Loucy (cell line): ENCODE measurements around the gene SDC1.

ENCODE experiments used
- H2AFZ ChIP-seq: fragments of 200-600 bp; sonication (generic); 2 replicates; pipeline ENCODE4 v1.6.0; 2016; ENCODE audit warnings: antibody characterized with exemption, mild to moderate bottlenecking, low read length, moderate library complexity
- H3F3A ChIP-seq: fragments of 200-600 bp; 2 replicates; pipeline ENCODE4 v1.6.0; 2016; ENCODE audit warnings: antibody characterized with exemption, low read depth, mild to moderate bottlenecking
- H3K27me3 ChIP-seq: fragments of 200-600 bp; sonication (generic); 2 replicates; pipeline ENCODE4 v1.6.1; 2014; ENCODE audit warnings: low read length, mild to moderate bottlenecking; ENCODE audit not compliant: insufficient read depth, poor library complexity, severe bottlenecking
- H3K36me3 ChIP-seq: fragments of 200-600 bp; sonication (generic); 2 replicates; pipeline ENCODE4 v1.6.1; 2016; ENCODE audit warnings: low read length; ENCODE audit not compliant: insufficient read depth
- H3K4me1 ChIP-seq: fragments of 200-600 bp; sonication (generic); 2 replicates; pipeline ENCODE4 v1.5.1; 2014; ENCODE audit warnings: low read length, mild to moderate bottlenecking; ENCODE audit not compliant: insufficient read depth, poor library complexity, severe bottlenecking
- H3K4me2 ChIP-seq: fragments of 200-600 bp; sonication (generic); 2 replicates; pipeline ENCODE4 v1.6.0; 2014; ENCODE audit warnings: antibody characterized with exemption, low read length, low read depth, mild to moderate bottlenecking; ENCODE audit not compliant: poor library complexity, severe bottlenecking
- H3K4me3 ChIP-seq: fragments of 200-600 bp; sonication (generic); 2 replicates; pipeline ENCODE4 v1.5.1; 2014; ENCODE audit warnings: low read length, mild to moderate bottlenecking, mixed read lengths; ENCODE audit not compliant: poor library complexity, severe bottlenecking
- H3K79me2 ChIP-seq: fragments of 200-600 bp; sonication (generic); 2 replicates; pipeline ENCODE4 v1.6.1; 2014; ENCODE audit warnings: low read length; ENCODE audit not compliant: insufficient read depth
- H3K9ac ChIP-seq: fragments of 200-600 bp; sonication (generic); 2 replicates; pipeline ENCODE4 v1.6.0; 2014; ENCODE audit warnings: mild to moderate bottlenecking, low read depth, low read length, moderate library complexity; ENCODE audit not compliant: poor library complexity, severe bottlenecking
- H3K9me2 ChIP-seq: fragments of 200-600 bp; sonication (generic); replicated peaks from 2 replicates; pipeline ENCODE4 v1.6.1; 2016; ENCODE audit warnings: low read depth, low read length, mixed read lengths
- H3K9me3 ChIP-seq: fragments of 200-600 bp; sonication (generic); 2 replicates; pipeline ENCODE4 v1.6.1; 2014; ENCODE audit warnings: mild to moderate bottlenecking, antibody characterized with exemption, low read length, low read depth; ENCODE audit not compliant: insufficient read depth
- H4K20me1 ChIP-seq: fragments of 200-600 bp; sonication (generic); 2 replicates; pipeline ENCODE4 v1.6.0; 2014; ENCODE audit warnings: antibody characterized with exemption, low read length, mild to moderate bottlenecking; ENCODE audit not compliant: insufficient read depth, poor library complexity, severe bottlenecking
- EZH2phosphoT487 ChIP-seq: fragments of 200-600 bp; IDR thresholded peaks from 2 replicates; pipeline ENCODE4 v1.6.1; 2018; ENCODE audit warnings: antibody characterized with exemption, mild to moderate bottlenecking, moderate library complexity, borderline replicate concordance
- TF ChIP-seq, protein P1 (sequence below): fragments of 200-600 bp; sonication (generic); conservative IDR thresholded peaks from 2 replicates; pipeline ENCODE4 v1.5.1; 2014; ENCODE audit warnings: mild to moderate bottlenecking, antibody characterized with exemption, low read length

Gene SDC1

DNA sequence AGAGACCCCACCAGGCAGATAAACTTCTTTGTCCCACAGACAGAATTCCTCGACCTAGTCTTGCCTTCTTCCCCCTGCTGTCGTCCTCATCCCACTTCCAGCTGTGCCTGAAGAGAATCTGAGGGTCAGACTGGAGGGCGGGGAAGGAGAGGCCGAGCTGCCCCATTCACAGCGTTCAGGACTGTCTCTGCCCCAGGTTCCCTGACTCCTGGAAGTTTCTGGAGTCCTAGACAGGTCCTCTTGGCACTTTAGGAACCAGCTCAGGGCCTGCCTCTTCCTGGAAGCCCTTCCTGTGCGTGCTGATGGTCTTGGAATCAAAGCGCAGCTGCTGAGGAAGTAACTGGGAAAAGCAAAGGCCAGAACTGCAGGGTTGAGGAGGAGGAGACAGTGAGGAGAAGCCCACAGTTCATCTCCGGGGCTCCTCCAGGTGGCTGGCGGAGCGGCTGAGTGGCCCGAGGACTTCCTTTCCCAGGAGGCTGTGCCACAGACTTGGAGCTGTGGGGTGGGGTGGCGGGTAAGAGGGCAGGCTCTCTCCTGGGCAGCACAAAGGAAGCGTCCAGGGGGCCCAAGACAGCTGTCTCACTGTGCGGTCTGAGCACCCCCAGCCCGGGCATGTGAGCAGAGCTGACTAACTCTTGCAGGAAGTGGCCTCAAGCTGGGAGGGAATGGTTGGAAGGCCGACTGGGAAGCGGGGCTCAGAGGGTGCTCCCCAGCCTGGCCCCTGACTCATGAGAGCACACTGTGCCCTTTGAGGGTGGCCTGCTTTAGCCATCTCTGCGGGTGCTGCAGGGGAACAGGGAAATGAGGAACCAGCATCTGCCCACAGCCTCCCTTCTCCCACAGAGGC is 39.5 kb downstream of the SDC1 start:
- Histone ChIP-seq H3K27me3 (no peaks in the 10 kb centered on the region), H3F3A (no peaks in the 10 kb centered on the region), H2AFZ (no peak overlapping the region), H3K9me3 (no peaks in the 10 kb centered on the region), H3K36me3 (no peaks in the 10 kb centered on the region), H3K9ac (no peak overlapping the region), H3K9me2 (no peaks in the 10 kb centered on the region), H3K79me2 (no peaks in the 10 kb centered on the region), H3K4me2 (no peak overlapping the region), H3K4me3 (no peak overlapping the region), H4K20me1 (no peaks in the 10 kb centered on the region), H3K4me1 (no peaks in the 10 kb centered on the region)
- TF ChIP-seq, protein P1, sequence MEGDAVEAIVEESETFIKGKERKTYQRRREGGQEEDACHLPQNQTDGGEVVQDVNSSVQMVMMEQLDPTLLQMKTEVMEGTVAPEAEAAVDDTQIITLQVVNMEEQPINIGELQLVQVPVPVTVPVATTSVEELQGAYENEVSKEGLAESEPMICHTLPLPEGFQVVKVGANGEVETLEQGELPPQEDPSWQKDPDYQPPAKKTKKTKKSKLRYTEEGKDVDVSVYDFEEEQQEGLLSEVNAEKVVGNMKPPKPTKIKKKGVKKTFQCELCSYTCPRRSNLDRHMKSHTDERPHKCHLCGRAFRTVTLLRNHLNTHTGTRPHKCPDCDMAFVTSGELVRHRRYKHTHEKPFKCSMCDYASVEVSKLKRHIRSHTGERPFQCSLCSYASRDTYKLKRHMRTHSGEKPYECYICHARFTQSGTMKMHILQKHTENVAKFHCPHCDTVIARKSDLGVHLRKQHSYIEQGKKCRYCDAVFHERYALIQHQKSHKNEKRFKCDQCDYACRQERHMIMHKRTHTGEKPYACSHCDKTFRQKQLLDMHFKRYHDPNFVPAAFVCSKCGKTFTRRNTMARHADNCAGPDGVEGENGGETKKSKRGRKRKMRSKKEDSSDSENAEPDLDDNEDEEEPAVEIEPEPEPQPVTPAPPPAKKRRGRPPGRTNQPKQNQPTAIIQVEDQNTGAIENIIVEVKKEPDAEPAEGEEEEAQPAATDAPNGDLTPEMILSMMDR: no peak
- no peak for TF ChIP-seq EZH2phosphoT487

DNA sequence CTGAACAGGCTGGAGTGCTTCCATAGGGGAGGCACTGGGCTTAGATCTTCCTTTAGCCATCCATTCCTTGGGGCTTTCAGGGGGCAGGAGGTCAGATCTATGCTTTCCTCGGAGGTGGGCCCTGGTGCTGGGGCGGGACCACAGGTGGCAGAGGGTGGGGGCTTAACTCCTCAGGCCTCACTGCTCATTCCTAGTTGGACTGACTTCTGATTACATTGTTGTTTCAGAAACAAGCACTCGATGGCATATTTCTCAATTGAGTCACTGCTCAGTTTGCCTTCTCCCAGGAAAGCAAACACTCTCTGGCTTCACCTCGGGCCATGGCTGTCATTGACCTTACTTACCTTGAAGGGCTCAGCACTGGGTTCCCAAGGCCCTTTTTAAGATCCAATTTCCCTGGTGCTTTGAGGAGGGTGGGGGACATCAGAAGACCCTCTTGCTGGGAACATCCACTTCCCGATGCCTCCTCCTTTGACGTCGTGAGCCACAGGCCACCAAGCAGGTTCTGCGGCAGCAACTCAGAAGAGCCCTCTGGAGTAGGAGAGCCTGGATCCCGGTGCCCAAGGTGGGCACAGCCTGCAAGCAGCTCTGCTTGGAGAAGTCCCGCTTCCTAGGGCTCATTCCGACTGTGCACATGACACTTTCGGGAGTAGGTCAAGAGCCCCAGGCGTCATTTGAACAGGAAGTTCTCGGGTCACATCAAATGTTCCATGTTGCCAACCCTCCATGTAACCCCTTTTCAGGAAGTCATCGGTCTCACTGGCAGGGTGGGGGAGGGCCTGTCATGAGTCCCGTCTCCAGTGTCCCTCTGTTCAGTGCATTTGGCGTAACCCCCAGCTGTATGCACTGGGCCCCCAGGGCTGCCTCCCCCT is 40.6 kb downstream of the SDC1 start:
- Histone ChIP-seq H3F3A (no peaks in the 10 kb centered on the region), H3K36me3 (no peaks in the 10 kb centered on the region), H3K9me3 (no peaks in the 10 kb centered on the region), H3K79me2 (no peaks in the 10 kb centered on the region), H3K4me2 (no peak overlapping the region), H3K27me3 (no peaks in the 10 kb centered on the region), H4K20me1 (no peaks in the 10 kb centered on the region), H3K4me3 (no peak overlapping the region), H3K9ac (no peak overlapping the region), H2AFZ (no peak overlapping the region), H3K4me1 (no peaks in the 10 kb centered on the region), H3K9me2 (no peaks in the 10 kb centered on the region)
- TF ChIP-seq, protein P1: no peak
- TF ChIP-seq EZH2phosphoT487: no peak

DNA sequence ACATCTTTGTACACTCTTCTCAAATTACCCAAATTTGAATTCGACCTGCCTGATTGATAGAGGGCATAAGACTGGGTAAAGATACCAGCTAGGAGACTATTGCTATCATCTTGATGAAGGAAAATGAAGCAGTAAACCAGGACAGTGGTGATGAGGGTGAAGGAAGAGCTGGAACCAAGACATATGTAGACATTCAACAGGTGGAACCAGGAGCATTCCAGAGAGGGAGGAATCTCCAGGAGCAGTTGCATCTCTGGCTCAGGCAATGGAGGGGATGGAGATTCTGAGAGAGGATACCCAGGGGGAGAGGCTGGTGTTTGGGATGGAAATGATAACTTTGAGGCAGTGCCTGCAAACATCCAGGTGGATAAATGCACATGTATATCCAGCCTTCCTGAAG is 41.6 kb downstream of the SDC1 start:
- H3K79me2 ChIP-seq: no peaks in the 10 kb centered on the region
- TF ChIP-seq, protein P1: no peak
- TF ChIP-seq EZH2phosphoT487: no peak
- no peak overlapping the region for H3K9ac ChIP-seq
- no peaks in the 10 kb centered on the region for H3K9me3 ChIP-seq
- no peak overlapping the region for H3K4me3 ChIP-seq
- H3K36me3 ChIP-seq: no peaks in the 10 kb centered on the region
- H3F3A ChIP-seq: no peaks in the 10 kb centered on the region
- H3K27me3 ChIP-seq: no peaks in the 10 kb centered on the region
- no peaks in the 10 kb centered on the region for H4K20me1 ChIP-seq
- H3K9me2 ChIP-seq: no peaks in the 10 kb centered on the region
- H3K4me2 ChIP-seq: no peak overlapping the region
- no peak overlapping the region for H2AFZ ChIP-seq
- no peaks in the 10 kb centered on the region for H3K4me1 ChIP-seq
